Natural killer cell (primary cell): ENCODE data around the gene AKAP1. TPM values are rescaled to one million over a fixed set of nuclear protein-coding genes. Genes with fewer than 3 reads are reported as not detected.

ENCODE experiments used
- ATAC-seq, 3 donors: fragments of 150-1000 bp in 2 of 3; fragments of 200-7000 bp in 1 of 3; cut with Tn5 transposase; 1 replicate in 1 of 3; 2 replicates in 2 of 3; pipeline ENCODE4 v1.10.0; 2021; ENCODE audit warnings: mild to moderate bottlenecking in 2 of 3, moderate library complexity in 2 of 3
- DNase-seq, 2 donors: peaks; one replicate each; pipeline versions ENCODE4 v3.0.0 to v3.0.0-alpha.2; 2013 to 2021; ENCODE audit warnings: mixed read lengths in 1 of 2
- H3K27ac ChIP-seq: one replicate; pipeline ENCODE4 v1.5.1; 2013; ENCODE audit warnings: mild to moderate bottlenecking, low read length
- H3K27me3 ChIP-seq: one replicate; pipeline ENCODE4 v1.6.1; 2013; ENCODE audit warnings: low read length; ENCODE audit not compliant: control insufficient read depth, insufficient read depth
- H3K36me3 ChIP-seq: one replicate; pipeline ENCODE4 v1.6.1; 2013; ENCODE audit warnings: low read length; ENCODE audit not compliant: control insufficient read depth, insufficient read depth
- H3K4me1 ChIP-seq: one replicate; pipeline ENCODE4 v1.6.1; 2013; ENCODE audit warnings: low read length; ENCODE audit not compliant: control insufficient read depth, insufficient read depth
- H3K4me3 ChIP-seq: one replicate; pipeline ENCODE4 v1.5.1; 2013; ENCODE audit warnings: low read length
- H3K9me3 ChIP-seq: one replicate; pipeline ENCODE4 v1.6.1; 2013; ENCODE audit warnings: low read length; ENCODE audit not compliant: control insufficient read depth, insufficient read depth
- H3K27ac Mint-ChIP-seq, 2 donors: one replicate each; pipeline ENCODE4 v1.8.0; 2022; ENCODE audit warnings: mild to moderate bottlenecking in 2 of 2, mixed read lengths in 2 of 2, moderate library complexity in 1 of 2
- H3K27me3 Mint-ChIP-seq, 2 donors: one replicate each; pipeline ENCODE4 v1.8.0; 2022; ENCODE audit warnings: low read depth in 2 of 2, mixed read lengths in 2 of 2
- H3K36me3 Mint-ChIP-seq: one replicate; pipeline ENCODE4 v1.8.0; 2022; ENCODE audit warnings: mixed read lengths
- H3K4me1 Mint-ChIP-seq, 2 donors: one replicate each; pipeline ENCODE4 v1.8.0; 2022; ENCODE audit warnings: mixed read lengths in 2 of 2
- H3K4me3 Mint-ChIP-seq: one replicate; pipeline ENCODE4 v1.8.0; 2022; ENCODE audit warnings: mild to moderate bottlenecking, moderate library complexity, mixed read lengths
- H3K9me3 Mint-ChIP-seq, 2 donors: one replicate each; pipeline ENCODE4 v1.8.0; 2022; ENCODE audit warnings: mixed read lengths in 2 of 2
- CTCF ChIP-seq: fragments of 200-600 bp; IDR thresholded peaks from one replicate; pipeline ENCODE4 v1.8.0; 2022; ENCODE audit warnings: antibody characterized with exemption
- WGBS: methylation state at CpG from one replicate; pipeline ENCODE4 v1.1.7; 2013; ENCODE audit warnings: missing lambda C conversion rate; ENCODE audit not compliant: insufficient coverage; 5-methylcytosine and 5-hydroxymethylcytosine counted together
- intact Hi-C: fragments of 100-400 bp; cut with micrococcal nuclease; formaldehyde crosslinking; loops from one replicate; pipeline ENCODE4 v1.14.2; 2022
- total RNA-seq, 4 donors: library from RNA; stranded (reverse); fragments of 120-200 nt in 1 of 4; gene quantifications; one replicate each; pipeline versions ENCODE4 v1.2.3 to v1.2.4, GENCODE V29; 2013 to 2022

The AKAP1 gene
- total RNA-seq, 3 donors from 2014 or later (not counting 1 experiment from before 2014, with no cell fraction given) = 9.8 to 15.8 (median 11.4) TPM

GRCh38 chr17:57048096-57048495 is 37.0 kb upstream of the AKAP1 start:
- no peak for ATAC-seq
- H3K27me3 Mint-ChIP-seq = peaks cover 30 to 37% of the 10 kb centered on the region in 2 donors
- no peak for TF ChIP-seq CTCF
- no peaks in the 10 kb centered on the region for H3K36me3 Mint-ChIP-seq
- H3K4me3 Mint-ChIP-seq = no peak overlapping the region
- intact Hi-C loops = no loop called here
- DNase-seq = no peak
- H3K36me3 ChIP-seq = no peaks in the 10 kb centered on the region
- no peak overlapping the region for H3K27ac ChIP-seq
- WGBS = 87% methylated on average over 2 of the region's 2 CpGs
- H3K4me3 ChIP-seq = no peak overlapping the region
- H3K27me3 ChIP-seq = peaks cover 18% of the 10 kb centered on the region
- no peaks in the 10 kb centered on the region for H3K9me3 Mint-ChIP-seq
- no peak overlapping the region for H3K27ac Mint-ChIP-seq
- H3K9me3 ChIP-seq = no peaks in the 10 kb centered on the region
- H3K4me1 Mint-ChIP-seq = peaks cover 23 to 25% of the 10 kb centered on the region in 2 donors
- H3K4me1 ChIP-seq = peaks cover 16% of the 10 kb centered on the region

GRCh38 chr17:57050306-57050705 is 34.7 kb upstream of the AKAP1 start:
- Mint-ChIP-seq H3K9me3 (no peaks in the 10 kb centered on the region), H3K4me3 (no peak overlapping the region), H3K27me3 (peaks cover 22 to 30% of the 10 kb centered on the region in 2 donors), H3K27ac (no peak overlapping the region), H3K4me1 (peaks cover 20 to 24% of the 10 kb centered on the region in 2 donors), H3K36me3 (no peaks in the 10 kb centered on the region)
- Histone ChIP-seq H3K27me3 (peaks cover 16% of the 10 kb centered on the region), H3K4me3 (no peak overlapping the region), H3K4me1 (peaks cover 16% of the 10 kb centered on the region), H3K36me3 (no peaks in the 10 kb centered on the region), H3K27ac (no peak overlapping the region), H3K9me3 (no peaks in the 10 kb centered on the region)
- intact Hi-C loops = no loop called here
- ATAC-seq (no peak), DNase-seq (no peak)
- no peak for TF ChIP-seq CTCF
- 91% methylated on average over 5 of the region's 5 CpGs for WGBS

GRCh38 chr17:57051886-57052361 is 33.1 kb upstream of the AKAP1 start:
- peaks cover 6 to 11% of the 10 kb centered on the region in 2 donors for H3K4me1 Mint-ChIP-seq
- no peak for TF ChIP-seq CTCF
- H3K27me3 Mint-ChIP-seq = peaks cover 12 to 18% of the 10 kb centered on the region in 2 donors
- intact Hi-C loops = no loop called here
- no peaks in the 10 kb centered on the region for H3K36me3 Mint-ChIP-seq
- no peak overlapping the region for H3K4me3 Mint-ChIP-seq
- H3K27ac ChIP-seq = no peak overlapping the region
- ATAC-seq = no peak
- DNase-seq = no peak
- no peaks in the 10 kb centered on the region for H3K9me3 Mint-ChIP-seq
- peaks cover 5% of the 10 kb centered on the region for H3K27me3 ChIP-seq
- H3K36me3 ChIP-seq = no peaks in the 10 kb centered on the region
- 92% methylated on average over 5 of the region's 5 CpGs for WGBS
- no peaks in the 10 kb centered on the region for H3K4me1 ChIP-seq
- H3K27ac Mint-ChIP-seq = no peak overlapping the region
- no peaks in the 10 kb centered on the region for H3K9me3 ChIP-seq
- H3K4me3 ChIP-seq = no peak overlapping the region

GRCh38 chr17:57062865-57063264 is 22.2 kb upstream of the AKAP1 start:
- TF ChIP-seq CTCF = no peak
- intact Hi-C loops = no loop called here
- Histone ChIP-seq H3K4me3 (no peak overlapping the region), H3K36me3 (no peaks in the 10 kb centered on the region), H3K4me1 (no peaks in the 10 kb centered on the region), H3K9me3 (no peaks in the 10 kb centered on the region), H3K27ac (no peak overlapping the region), H3K27me3 (peaks cover 3% of the 10 kb centered on the region)
- Mint-ChIP-seq H3K27ac (no peak overlapping the region), H3K4me1 (no peaks in the 10 kb centered on the region), H3K9me3 (no peaks in the 10 kb centered on the region), H3K4me3 (no peak overlapping the region), H3K36me3 (no peaks in the 10 kb centered on the region), H3K27me3 (peaks cover 7 to 9% of the 10 kb centered on the region in 2 donors)
- ATAC-seq (no peak), DNase-seq (no peak)
- WGBS = 100% methylated on average over 2 of the region's 2 CpGs
